CD14-positive monocyte (primary cell): Measurements from ENCODE around the gene WDR72. TPM values are rescaled to one million over a fixed set of nuclear protein-coding genes. Genes with fewer than 3 reads are reported as not detected.

Source experiments
- DNase-seq, 3 donors: peaks; one replicate each; pipeline ENCODE4 v3.0.0-alpha.2; 2011 to 2022
- H2AFZ ChIP-seq: 2 replicates; pipeline ENCODE4 v1.6.0; 2012; ENCODE audit warnings: mild to moderate bottlenecking, low read depth, low read length, inconsistent platforms; ENCODE audit not compliant: insufficient read depth, poor library complexity, severe bottlenecking
- H3K27ac ChIP-seq, 2 donors: 1 replicate in 1 of 2; 2 replicates in 1 of 2; pipeline ENCODE4 v1.5.1; 2012 to 2013; ENCODE audit warnings: low read length in 2 of 2, control low read depth in 1 of 2, inconsistent platforms in 1 of 2, low read depth in 1 of 2, mild to moderate bottlenecking in 1 of 2
- H3K27me3 ChIP-seq, 2 donors: one replicate each; pipeline versions ENCODE4 v1.6.0 to v1.6.1; 2011 to 2013; ENCODE audit warnings: low read length in 2 of 2; ENCODE audit not compliant: control insufficient read depth in 2 of 2, insufficient read depth in 2 of 2
- H3K36me3 ChIP-seq, 2 donors: replicated peaks in 1 of 2; 1 replicate in 1 of 2; 2 replicates in 1 of 2; pipeline versions ENCODE4 v1.5.1 to v1.6.1; 2012 to 2013; ENCODE audit warnings: low read length in 2 of 2, control low read depth in 1 of 2, inconsistent platforms in 1 of 2, mild to moderate bottlenecking in 1 of 2; ENCODE audit not compliant: insufficient read depth in 2 of 2, control insufficient read depth in 1 of 2
- H3K4me1 ChIP-seq, 2 donors: 1 replicate in 1 of 2; 2 replicates in 1 of 2; pipeline versions ENCODE4 v1.5.1 to v1.6.1; 2012 to 2013; ENCODE audit warnings: low read length in 2 of 2, control low read depth in 1 of 2, inconsistent platforms in 1 of 2, mild to moderate bottlenecking in 1 of 2, moderate library complexity in 1 of 2; ENCODE audit not compliant: insufficient read depth in 2 of 2, control insufficient read depth in 1 of 2
- H3K4me2 ChIP-seq: replicated peaks from 2 replicates; pipeline ENCODE3; 2012; ENCODE audit warnings: low read length, moderate library complexity, mild to moderate bottlenecking; ENCODE audit not compliant: poor library complexity, severe bottlenecking; ENCODE audit errors: extremely low read depth
- H3K4me3 ChIP-seq, 3 experiments: fragments of 200-600 bp in 1 of 3; sonication (generic) in 1 of 3; replicated peaks in 1 of 3; 1 replicate in 2 of 3; 2 replicates in 1 of 3; pipeline ENCODE4 v1.5.1; 2011 to 2013; ENCODE audit warnings: low read length in 3 of 3, mild to moderate bottlenecking in 3 of 3, control low read depth in 2 of 3, low read depth in 2 of 3, inconsistent platforms in 1 of 3, moderate library complexity in 1 of 3
- H3K79me2 ChIP-seq: 2 replicates; pipeline ENCODE4 v1.6.0; 2012; ENCODE audit warnings: mild to moderate bottlenecking, control low read depth, inconsistent platforms, low read length, moderate library complexity; ENCODE audit not compliant: insufficient read depth
- H3K9ac ChIP-seq: 2 replicates; pipeline ENCODE4 v1.6.0; 2017; ENCODE audit warnings: low read length, mild to moderate bottlenecking; ENCODE audit not compliant: insufficient read depth, poor library complexity, severe bottlenecking
- H3K9me3 ChIP-seq, 2 donors: replicated peaks in 1 of 2; 1 replicate in 1 of 2; 2 replicates in 1 of 2; pipeline versions ENCODE4 v1.5.1 to v1.6.1; 2012 to 2013; ENCODE audit warnings: low read length in 2 of 2, control low read depth in 1 of 2; ENCODE audit not compliant: control insufficient read depth in 1 of 2, insufficient read depth in 1 of 2
- H4K20me1 ChIP-seq: 2 replicates; pipeline ENCODE4 v1.6.0; 2012; ENCODE audit warnings: mild to moderate bottlenecking, low read length, control low read depth, moderate library complexity; ENCODE audit not compliant: insufficient read depth
- H3K27ac Mint-ChIP-seq, 7 donors: one replicate each; pipeline ENCODE4 v1.8.0; 2020; ENCODE audit warnings: mild to moderate bottlenecking in 7 of 7, mixed read lengths in 7 of 7, moderate library complexity in 6 of 7, inconsistent platforms in 2 of 7
- H3K27me3 Mint-ChIP-seq, 3 donors: one replicate each; pipeline ENCODE4 v1.8.0; 2021 to 2022; ENCODE audit warnings: low read depth in 3 of 3, mild to moderate bottlenecking in 3 of 3, mixed read lengths in 3 of 3, moderate library complexity in 3 of 3, inconsistent platforms in 1 of 3
- H3K36me3 Mint-ChIP-seq, 2 donors: one replicate each; pipeline ENCODE4 v1.8.0; 2020; ENCODE audit warnings: mixed read lengths in 2 of 2, inconsistent platforms in 1 of 2, mild to moderate bottlenecking in 1 of 2
- H3K4me1 Mint-ChIP-seq: one replicate; pipeline ENCODE4 v1.8.0; 2020; ENCODE audit warnings: mild to moderate bottlenecking, mixed read lengths
- H3K4me3 Mint-ChIP-seq, 2 donors: one replicate each; pipeline ENCODE4 v1.8.0; 2020; ENCODE audit warnings: mild to moderate bottlenecking in 2 of 2, mixed read lengths in 2 of 2, moderate library complexity in 1 of 2
- H3K9me3 Mint-ChIP-seq, 7 donors: one replicate each; pipeline ENCODE4 v1.8.0; 2020 to 2022; ENCODE audit warnings: mixed read lengths in 7 of 7, mild to moderate bottlenecking in 6 of 7, moderate library complexity in 6 of 7, inconsistent platforms in 2 of 7
- CTCF ChIP-seq: fragments of 200-600 bp; IDR thresholded peaks from one replicate; pipeline ENCODE4 v1.8.0; 2022; ENCODE audit warnings: antibody characterized with exemption, mild to moderate bottlenecking
- WGBS: methylation state at CpG from one replicate; pipeline ENCODE4 v1.1.5; 2013; ENCODE audit warnings: missing lambda C conversion rate; ENCODE audit not compliant: insufficient coverage; 5-methylcytosine and 5-hydroxymethylcytosine counted together
- intact Hi-C, 2 donors: fragments of 100-400 bp; cut with micrococcal nuclease; formaldehyde crosslinking; loops; one replicate each; pipeline versions ENCODE4 v1.15.0 to v1.15.1; 2023
- polyA plus RNA-seq, 3 donors: library from polyadenylated mRNA; depleted of rRNA in 1 of 3; unstranded in 2 of 3; stranded (reverse) in 1 of 3; fragments of 300-500 nt in 2 of 3; fragments of >200 nt in 1 of 3; fragmentation: Illumina TruSeq in 2 of 3; gene quantifications; 1 replicate in 2 of 3; 2 replicates in 1 of 3; pipeline ENCODE4 v1.2.3, GENCODE V29; 2012 to 2021

The WDR72 gene
- polyA plus RNA-seq, 3 donors: not detected

DNA sequence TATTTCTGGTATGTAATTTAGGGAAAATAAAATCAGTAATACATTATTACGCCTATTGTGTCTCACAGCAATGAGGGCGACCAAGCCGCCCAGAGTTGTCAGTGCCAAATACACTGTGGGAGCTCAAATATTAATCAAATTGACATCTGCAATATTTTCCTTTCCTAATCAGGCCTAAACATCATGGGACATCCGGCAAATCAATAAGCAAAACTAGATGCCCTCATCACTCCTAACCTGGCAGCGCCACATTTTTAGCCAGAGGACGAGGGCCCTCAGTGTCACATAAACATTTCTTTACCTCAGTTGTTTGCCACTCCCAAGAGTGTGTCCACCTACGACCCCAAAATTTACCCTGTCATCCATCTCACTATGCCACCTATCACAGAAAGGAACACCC is 64.1 kb downstream of the WDR72 start:
- Mint-ChIP-seq H3K27ac (no peak overlapping the region), H3K36me3 (no peaks in the 10 kb centered on the region), H3K4me1 (no peaks in the 10 kb centered on the region), H3K9me3 (peaks cover 0 to 2% (median 0%) of the 10 kb centered on the region in 7 donors), H3K4me3 (no peak overlapping the region), H3K27me3 (peaks cover 0 to 3% (median 3%) of the 10 kb centered on the region in 3 donors)
- Histone ChIP-seq H3K27me3 (no peaks in the 10 kb centered on the region), H3K9ac (no peak overlapping the region), H3K36me3 (no peaks in the 10 kb centered on the region), H3K79me2 (no peaks in the 10 kb centered on the region), H3K9me3 (no peaks in the 10 kb centered on the region), H2AFZ (no peak overlapping the region), H3K4me3 (no peak overlapping the region), H4K20me1 (no peaks in the 10 kb centered on the region), H3K4me1 (no peaks in the 10 kb centered on the region), H3K27ac (no peak overlapping the region), H3K4me2 (no peak overlapping the region)
- intact Hi-C loops: no loop called here
- 84% methylated on average over 7 of the region's 7 CpGs for WGBS
- TF ChIP-seq CTCF: no peak
- no peak for DNase-seq

DNA sequence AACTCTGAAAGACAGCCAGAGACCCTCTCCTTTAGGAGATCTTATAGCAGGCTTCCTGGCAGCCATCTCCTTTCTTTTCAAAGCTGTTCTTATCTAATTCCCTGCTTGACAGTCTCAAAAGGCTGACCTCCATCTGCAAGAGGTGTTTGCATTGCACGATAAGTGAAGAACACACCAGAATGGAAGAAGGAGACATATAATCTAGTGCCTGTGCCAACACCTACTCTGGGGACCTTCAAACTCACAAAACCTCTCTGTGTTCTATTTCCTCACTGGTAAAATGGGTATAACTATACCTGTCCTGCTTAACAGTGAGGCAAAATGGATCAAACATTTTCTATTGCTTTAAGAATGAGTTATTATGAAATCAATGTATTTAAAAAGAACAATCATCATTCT is 65.0 kb downstream of the WDR72 start:
- Mint-ChIP-seq H3K27me3 (peaks cover 0 to 3% (median 3%) of the 10 kb centered on the region in 3 donors), H3K4me3 (no peak overlapping the region), H3K36me3 (no peaks in the 10 kb centered on the region), H3K9me3 (peaks cover 0 to 2% (median 0%) of the 10 kb centered on the region in 7 donors), H3K27ac (no peak overlapping the region), H3K4me1 (no peaks in the 10 kb centered on the region)
- no peaks in the 10 kb centered on the region for H3K27me3 ChIP-seq
- no peak for DNase-seq
- TF ChIP-seq CTCF: no peak
- intact Hi-C loops: no loop called here
- H3K4me2 ChIP-seq: no peak overlapping the region
- H3K9ac ChIP-seq: no peak overlapping the region
- H3K36me3 ChIP-seq: no peaks in the 10 kb centered on the region
- WGBS: no CpG with 5 or more reads among the region's 1 CpG
- H3K27ac ChIP-seq: no peak overlapping the region
- no peaks in the 10 kb centered on the region for H4K20me1 ChIP-seq
- H3K9me3 ChIP-seq: no peaks in the 10 kb centered on the region
- no peaks in the 10 kb centered on the region for H3K4me1 ChIP-seq
- no peaks in the 10 kb centered on the region for H3K79me2 ChIP-seq
- H3K4me3 ChIP-seq: no peak overlapping the region
- no peak overlapping the region for H2AFZ ChIP-seq
